HEK293T (cell line): ENCODE results near the gene ENKD1.

ENCODE experiments used
- ARNT ChIP-seq: fragments of 450-650 bp; IDR thresholded peaks from 2 replicates; pipeline ENCODE4 v1.6.1; 2017; ENCODE audit warnings: mild to moderate bottlenecking
- BHLHE40 ChIP-seq: fragments of 450-650 bp; IDR thresholded peaks from 2 replicates; pipeline ENCODE4 v1.6.1; 2016; ENCODE audit warnings: mild to moderate bottlenecking, moderate library complexity, borderline replicate concordance
- FOXA1 ChIP-seq: fragments of 450-650 bp; IDR thresholded peaks from 2 replicates; pipeline ENCODE4 v1.6.1; 2016; ENCODE audit warnings: mild to moderate bottlenecking
- FOXK2 ChIP-seq: fragments of 450-650 bp; IDR thresholded peaks from 2 replicates; pipeline ENCODE4 v1.6.1; 2016; ENCODE audit warnings: mild to moderate bottlenecking
- FOXM1 ChIP-seq: fragments of 450-650 bp; IDR thresholded peaks from 2 replicates; pipeline ENCODE4 v1.6.1; 2017; ENCODE audit warnings: mild to moderate bottlenecking, borderline replicate concordance
- SP1 ChIP-seq: fragments of 450-650 bp; IDR thresholded peaks from 2 replicates; pipeline ENCODE4 v1.6.1; 2017
- SUZ12 ChIP-seq: fragments of 450-650 bp; IDR thresholded peaks from 2 replicates; pipeline ENCODE4 v1.6.1; 2016; ENCODE audit warnings: mild to moderate bottlenecking
- TF ChIP-seq, protein P1 (sequence below): fragments of 450-650 bp; IDR thresholded peaks from 2 replicates; pipeline ENCODE4 v1.6.1; 2016

DNA sequence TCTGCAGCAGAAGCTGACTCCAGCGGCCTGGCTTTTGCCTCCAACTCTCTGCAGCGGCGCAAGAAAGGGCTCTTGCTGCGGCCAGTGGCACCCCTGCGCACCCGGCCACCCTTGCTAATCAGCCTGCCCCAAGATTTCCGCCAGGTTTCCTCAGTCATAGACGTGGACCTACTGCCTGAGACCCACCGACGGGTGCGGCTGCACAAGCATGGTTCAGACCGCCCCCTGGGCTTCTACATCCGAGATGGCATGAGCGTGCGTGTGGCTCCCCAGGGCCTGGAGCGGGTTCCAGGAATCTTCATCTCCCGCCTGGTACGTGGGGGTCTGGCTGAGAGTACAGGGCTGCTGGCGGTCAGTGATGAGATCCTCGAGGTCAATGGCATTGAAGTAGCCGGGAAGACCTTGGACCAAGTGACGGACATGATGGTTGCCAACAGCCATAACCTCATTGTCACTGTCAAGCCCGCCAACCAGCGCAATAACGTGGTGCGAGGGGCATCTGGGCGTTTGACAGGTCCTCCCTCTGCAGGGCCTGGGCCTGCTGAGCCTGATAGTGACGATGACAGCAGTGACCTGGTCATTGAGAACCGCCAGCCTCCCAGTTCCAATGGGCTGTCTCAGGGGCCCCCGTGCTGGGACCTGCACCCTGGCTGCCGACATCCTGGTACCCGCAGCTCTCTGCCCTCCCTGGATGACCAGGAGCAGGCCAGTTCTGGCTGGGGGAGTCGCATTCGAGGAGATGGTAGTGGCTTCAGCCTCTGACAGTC is 4.5 kb downstream of the ENKD1 start:
- TF ChIP-seq FOXA1: no peak
- no peak for TF ChIP-seq FOXK2
- TF ChIP-seq SUZ12: no peak
- no peak for TF ChIP-seq FOXM1
- TF ChIP-seq SP1: no peak
- TF ChIP-seq BHLHE40: no peak
- TF ChIP-seq, protein P1, sequence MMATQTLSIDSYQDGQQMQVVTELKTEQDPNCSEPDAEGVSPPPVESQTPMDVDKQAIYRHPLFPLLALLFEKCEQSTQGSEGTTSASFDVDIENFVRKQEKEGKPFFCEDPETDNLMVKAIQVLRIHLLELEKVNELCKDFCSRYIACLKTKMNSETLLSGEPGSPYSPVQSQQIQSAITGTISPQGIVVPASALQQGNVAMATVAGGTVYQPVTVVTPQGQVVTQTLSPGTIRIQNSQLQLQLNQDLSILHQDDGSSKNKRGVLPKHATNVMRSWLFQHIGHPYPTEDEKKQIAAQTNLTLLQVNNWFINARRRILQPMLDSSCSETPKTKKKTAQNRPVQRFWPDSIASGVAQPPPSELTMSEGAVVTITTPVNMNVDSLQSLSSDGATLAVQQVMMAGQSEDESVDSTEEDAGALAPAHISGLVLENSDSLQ: no peak
- TF ChIP-seq ARNT: no peak
